T-cell (primary cell): ENCODE data around the gene HYCC1. TPM values are rescaled to one million over a fixed set of nuclear protein-coding genes. Genes with fewer than 3 reads are reported as not detected.
A peak's percentile ranks its signal among the peaks of the same experiment; 100 is the strongest.

ENCODE experiments used
- ATAC-seq, 4 experiments: fragments of 200-7000 bp in 3 of 4; fragments of 150-1000 bp in 1 of 4; cut with Tn5 transposase; replicated peaks in 1 of 4; 1 replicate in 3 of 4; 2 replicates in 1 of 4; pipeline ENCODE4 v1.10.0; 2021; ENCODE audit warnings: moderate library complexity in 3 of 4, mild to moderate bottlenecking in 2 of 4, moderate number of reproducible peaks in 1 of 4
- CTCF ChIA-PET, 2 donors: fragments of 300-600 bp; sonication (Branson Sonifier 250); formaldehyde crosslinking; loops; one replicate each; lab custom pipeline; 2022; ENCODE audit warnings: antibody characterized with exemption in 2 of 2; lab: Charles Lee
- POLR2A ChIA-PET, 2 donors: fragments of 300-600 bp; sonication (Branson Sonifier 250); formaldehyde crosslinking; loops; one replicate each; lab custom pipeline; 2022; ENCODE audit warnings: antibody characterized with exemption in 2 of 2; lab: Charles Lee
- DNase-seq, 35 experiments: peaks; one replicate each; pipeline versions ENCODE4 v3.0.0 to v3.0.0-alpha.2; 2013 to 2023
- H3K27ac ChIP-seq: one replicate; pipeline ENCODE4 v1.5.1; 2013; ENCODE audit warnings: low read length
- H3K27me3 ChIP-seq, 2 experiments: replicated peaks in 1 of 2; 1 replicate in 1 of 2; 2 replicates in 1 of 2; pipeline versions ENCODE4 v1.6.1 to v1.7.0; 2013; ENCODE audit warnings: low read length in 1 of 2, mixed read lengths in 1 of 2; ENCODE audit not compliant: control insufficient read depth in 2 of 2, insufficient read depth in 2 of 2; ENCODE audit errors: extremely low read depth in 1 of 2
- H3K36me3 ChIP-seq, 2 donors: 1 replicate in 1 of 2; 2 replicates in 1 of 2; pipeline versions ENCODE4 v1.6.1 to v1.7.0; 2013; ENCODE audit warnings: low read length in 1 of 2; ENCODE audit not compliant: control insufficient read depth in 2 of 2, insufficient read depth in 1 of 2; ENCODE audit errors: extremely low read depth in 1 of 2
- H3K4me1 ChIP-seq, 2 experiments: 1 replicate in 1 of 2; 2 replicates in 1 of 2; pipeline versions ENCODE4 v1.6.1 to v1.7.0; 2013; ENCODE audit warnings: low read length in 2 of 2, mixed read lengths in 1 of 2; ENCODE audit not compliant: insufficient read depth in 2 of 2, control insufficient read depth in 1 of 2; ENCODE audit errors: extremely low read depth in 1 of 2
- H3K4me3 ChIP-seq, 2 donors: 1 replicate in 1 of 2; 2 replicates in 1 of 2; pipeline versions ENCODE4 v1.5.1 to v1.7.0; 2013; ENCODE audit warnings: mild to moderate bottlenecking in 2 of 2, low read length in 1 of 2, moderate library complexity in 1 of 2; ENCODE audit not compliant: control insufficient read depth in 1 of 2; ENCODE audit errors: extremely low read depth in 1 of 2
- H3K9me3 ChIP-seq: 2 replicates; pipeline ENCODE4 v1.7.0; 2013
- H3K27ac Mint-ChIP-seq, 2 donors: one replicate each; pipeline ENCODE4 v1.8.0; 2020 to 2021; ENCODE audit warnings: mild to moderate bottlenecking in 2 of 2, mixed read lengths in 2 of 2
- H3K27me3 Mint-ChIP-seq, 2 donors: one replicate each; pipeline ENCODE4 v1.8.0; 2021 to 2022; ENCODE audit warnings: mixed read lengths in 2 of 2
- H3K36me3 Mint-ChIP-seq: one replicate; pipeline ENCODE4 v1.8.0; 2021; ENCODE audit warnings: mixed read lengths
- H3K4me1 Mint-ChIP-seq, 3 donors: one replicate each; pipeline ENCODE4 v1.8.0; 2020 to 2022; ENCODE audit warnings: mixed read lengths in 3 of 3, mild to moderate bottlenecking in 1 of 3
- H3K4me3 Mint-ChIP-seq, 3 donors: one replicate each; pipeline ENCODE4 v1.8.0; 2020 to 2022; ENCODE audit warnings: mild to moderate bottlenecking in 3 of 3, mixed read lengths in 3 of 3, moderate library complexity in 3 of 3
- H3K9me3 Mint-ChIP-seq, 3 donors: one replicate each; pipeline ENCODE4 v1.8.0; 2020 to 2022; ENCODE audit warnings: mixed read lengths in 3 of 3
- WGBS: methylation state at CpG from one replicate; pipeline ENCODE4 v1.1.5; 2013; ENCODE audit warnings: missing lambda C conversion rate; ENCODE audit not compliant: insufficient coverage; 5-methylcytosine and 5-hydroxymethylcytosine counted together
- total RNA-seq, 35 experiments: library from RNA in 6 of 35; stranded (reverse) in 6 of 35; fragments of 120-200 nt in 1 of 35; gene quantifications; one replicate each; pipeline versions ENCODE4 v1.2.1 to v1.2.4 and lab custom pipeline; 2013 to 2026

The HYCC1 gene
- total RNA-seq, 5 donors from 2014 or later (not counting 1 experiment from before 2014, with no cell fraction given) = 16.0 to 25.7 (median 23.0) TPM

- DNase-seq (peak in 15 of 35 experiments; percentile 0 to 32 (median 3)), ATAC-seq (no peak)
- ChIA-PET POLR2A (interaction anchor here (0.5 to 0.7 kb wide), 4 partner anchors 13 to 1896 kb away, joined by 3 to 7 read pairs (median 6); partner anchors contain the start of gene KLHL7 (in 1 of the 2)), CTCF (no interaction called here)
- Histone ChIP-seq H3K9me3 (no peaks in the 10 kb centered on the region), H3K36me3 (no peaks in the 10 kb centered on the region), H3K27me3 (no peaks in the 10 kb centered on the region), H3K4me1 (peaks cover 7 to 12% of the 10 kb centered on the region in 2 experiments), H3K4me3 (peak overlapping the region; percentile 71 to 89), H3K27ac (no peak overlapping the region)
- Mint-ChIP-seq H3K36me3 (no peaks in the 10 kb centered on the region), H3K4me1 (peaks cover 9 to 33% (median 20%) of the 10 kb centered on the region in 3 donors), H3K9me3 (no peaks in the 10 kb centered on the region), H3K27ac (no peak overlapping the region), H3K27me3 (no peaks in the 10 kb centered on the region), H3K4me3 (no peak overlapping the region)
- 1% methylated on average over 27 of the region's 52 CpGs for WGBS
Observed at GRCh38 chr7:23012908-23013714, 819 bp downstream of the HYCC1 start.

GRCh38 chr7:23012186-23012585 lies 1.7 kb downstream of the HYCC1 start:
- Histone ChIP-seq H3K4me1 (peaks cover 5 to 12% of the 10 kb centered on the region in 2 experiments), H3K9me3 (no peaks in the 10 kb centered on the region), H3K36me3 (no peaks in the 10 kb centered on the region), H3K27ac (no peak overlapping the region), H3K27me3 (no peaks in the 10 kb centered on the region), H3K4me3 (no peak overlapping the region)
- H3K36me3 Mint-ChIP-seq = no peaks in the 10 kb centered on the region
- ChIA-PET CTCF (no interaction called here), POLR2A (interaction anchor here (0.6 kb wide), 2 partner anchors 12 to 127 kb away, joined by 6 read pairs; no protein-coding TSS in a partner anchor)
- no peak overlapping the region for H3K4me3 Mint-ChIP-seq
- no peaks in the 10 kb centered on the region for H3K27me3 Mint-ChIP-seq
- peaks cover 9 to 28% (median 19%) of the 10 kb centered on the region in 3 donors for H3K4me1 Mint-ChIP-seq
- 82% methylated on average over 2 of the region's 6 CpGs for WGBS
- H3K27ac Mint-ChIP-seq = no peak overlapping the region
- H3K9me3 Mint-ChIP-seq = no peaks in the 10 kb centered on the region
- DNase-seq (no peak), ATAC-seq (no peak)

- Histone ChIP-seq H3K27me3 (no peaks in the 10 kb centered on the region), H3K9me3 (no peaks in the 10 kb centered on the region), H3K36me3 (no peaks in the 10 kb centered on the region), H3K27ac (no peak overlapping the region), H3K4me3 (no peak overlapping the region), H3K4me1 (peaks cover 2 to 12% of the 10 kb centered on the region in 2 experiments)
- ATAC-seq (no peak), DNase-seq (no peak)
- H3K27ac Mint-ChIP-seq = no peak overlapping the region
- H3K36me3 Mint-ChIP-seq = no peaks in the 10 kb centered on the region
- no peaks in the 10 kb centered on the region for H3K27me3 Mint-ChIP-seq
- no peak overlapping the region for H3K4me3 Mint-ChIP-seq
- H3K9me3 Mint-ChIP-seq = no peaks in the 10 kb centered on the region
- H3K4me1 Mint-ChIP-seq = peaks cover 9 to 20% (median 14%) of the 10 kb centered on the region in 3 donors
- WGBS = 96% methylated on average over 2 of the region's 3 CpGs
- CTCF ChIA-PET = interaction anchor here in 1 of 2 donors (0.6 kb wide), 1 partner anchor 151 kb away, joined by 3 read pairs; no protein-coding TSS in a partner anchor
- POLR2A ChIA-PET = no interaction called here
Observed at GRCh38 chr7:23011222-23011924, 2.6 kb downstream of the HYCC1 start.

- ATAC-seq (no peak), DNase-seq (no peak)
- Histone ChIP-seq H3K9me3 (no peaks in the 10 kb centered on the region), H3K27me3 (no peaks in the 10 kb centered on the region), H3K4me3 (no peak overlapping the region), H3K4me1 (peaks cover 2 to 8% of the 10 kb centered on the region in 2 experiments), H3K27ac (no peak overlapping the region), H3K36me3 (no peaks in the 10 kb centered on the region)
- H3K4me1 Mint-ChIP-seq = peaks cover 7 to 11% (median 8%) of the 10 kb centered on the region in 3 donors
- H3K27me3 Mint-ChIP-seq = no peaks in the 10 kb centered on the region
- CTCF ChIA-PET = no interaction called here
- POLR2A ChIA-PET = no interaction called here
- H3K4me3 Mint-ChIP-seq = no peak overlapping the region
- no peak overlapping the region for H3K27ac Mint-ChIP-seq
- H3K9me3 Mint-ChIP-seq = no peaks in the 10 kb centered on the region
- no peaks in the 10 kb centered on the region for H3K36me3 Mint-ChIP-seq
Observed at GRCh38 chr7:23009303-23009702, 4.6 kb downstream of the HYCC1 start.

- ChIA-PET CTCF (interaction anchor here (0.8 to 1.3 kb wide), 2 partner anchors 11 to 51 kb away, joined by 3 to 5 read pairs; no protein-coding TSS in a partner anchor), POLR2A (interaction anchor here in 1 of 2 donors (0.7 kb wide), 1 partner anchor 11 kb away, joined by 4 read pairs; no protein-coding TSS in a partner anchor)
- ATAC-seq (no peak), DNase-seq (no peak)
- Histone ChIP-seq H3K36me3 (no peaks in the 10 kb centered on the region), H3K4me1 (peaks cover 0 to 2% of the 10 kb centered on the region in 2 experiments), H3K27ac (no peak overlapping the region), H3K9me3 (no peaks in the 10 kb centered on the region), H3K27me3 (no peaks in the 10 kb centered on the region), H3K4me3 (no peak overlapping the region)
- no peaks in the 10 kb centered on the region for H3K9me3 Mint-ChIP-seq
- no peaks in the 10 kb centered on the region for H3K36me3 Mint-ChIP-seq
- no peak overlapping the region for H3K27ac Mint-ChIP-seq
- H3K4me1 Mint-ChIP-seq = peaks cover 18 to 36% (median 27%) of the 10 kb centered on the region in 3 donors
- H3K4me3 Mint-ChIP-seq = no peak overlapping the region
- H3K27me3 Mint-ChIP-seq = no peaks in the 10 kb centered on the region
Observed at GRCh38 chr7:23004247-23004520, 9.7 kb downstream of the HYCC1 start.

GRCh38 chr7:23003505-23004246 lies 10.3 kb downstream of the HYCC1 start:
- no peak for ATAC-seq
- Histone ChIP-seq H3K4me3 (no peak overlapping the region), H3K27me3 (no peaks in the 10 kb centered on the region), H3K36me3 (no peaks in the 10 kb centered on the region), H3K4me1 (peaks cover 0 to 2% of the 10 kb centered on the region in 2 experiments), H3K27ac (no peak overlapping the region), H3K9me3 (no peaks in the 10 kb centered on the region)
- H3K36me3 Mint-ChIP-seq = no peaks in the 10 kb centered on the region
- CTCF ChIA-PET = interaction anchor here (0.8 to 1.3 kb wide), 2 partner anchors 12 to 51 kb away, joined by 3 to 5 read pairs; no protein-coding TSS in a partner anchor
- no peaks in the 10 kb centered on the region for H3K27me3 Mint-ChIP-seq
- H3K4me3 Mint-ChIP-seq = no peak overlapping the region
- no peaks in the 10 kb centered on the region for H3K9me3 Mint-ChIP-seq
- no peak overlapping the region for H3K27ac Mint-ChIP-seq
- H3K4me1 Mint-ChIP-seq = peaks cover 18 to 38% (median 27%) of the 10 kb centered on the region in 3 donors
- no peak for DNase-seq
- WGBS = 80% methylated on average over 1 of the region's 2 CpGs
- POLR2A ChIA-PET = interaction anchor here in 1 of 2 donors (0.6 to 0.7 kb wide), 2 partner anchors 11 to 130 kb away, joined by 3 to 4 read pairs; no protein-coding TSS in a partner anchor
